MM.1S (cell line): ENCODE results near the gene SESN2.

ENCODE experiments used
- DNase-seq: peaks from one replicate; pipeline ENCODE4 v3.0.0-alpha.2; 2015
- H2AFZ ChIP-seq: fragments of 300-600 bp; sonication (generic); 2 replicates; pipeline ENCODE4 v1.6.0; 2016; ENCODE audit warnings: antibody characterized with exemption, low read length
- H3F3A ChIP-seq: fragments of 300-600 bp; sonication (generic); 2 replicates; pipeline ENCODE4 v1.6.1; 2016; ENCODE audit warnings: mild to moderate bottlenecking, antibody characterized with exemption, low read length, moderate library complexity, mixed read lengths; ENCODE audit not compliant: insufficient read depth
- H3K27ac ChIP-seq: fragments of 300-600 bp; sonication (generic); 2 replicates; pipeline ENCODE4 v1.5.1; 2016; ENCODE audit warnings: mild to moderate bottlenecking, low read length
- H3K27me3 ChIP-seq: fragments of 300-600 bp; sonication (generic); replicated peaks from 2 replicates; pipeline ENCODE4 v1.6.0; 2016; ENCODE audit warnings: low read length; ENCODE audit not compliant: insufficient read depth
- H3K36me3 ChIP-seq: fragments of 300-600 bp; sonication (generic); replicated peaks from 2 replicates; pipeline ENCODE4 v1.6.1; 2016; ENCODE audit warnings: mild to moderate bottlenecking, low read length, mixed read lengths; ENCODE audit not compliant: insufficient read depth
- H3K4me1 ChIP-seq: fragments of 300-600 bp; sonication (generic); 2 replicates; pipeline ENCODE4 v1.6.1; 2016; ENCODE audit warnings: low read length, mixed read lengths
- H3K4me2 ChIP-seq: fragments of 300-600 bp; sonication (generic); 2 replicates; pipeline ENCODE4 v1.6.0; 2016; ENCODE audit warnings: low read depth, low read length
- H3K4me3 ChIP-seq: fragments of 300-600 bp; sonication (generic); 2 replicates; pipeline ENCODE4 v1.5.1; 2016; ENCODE audit warnings: low read length, mixed read lengths
- H3K79me2 ChIP-seq: fragments of 300-600 bp; sonication (generic); 2 replicates; pipeline ENCODE4 v1.6.1; 2016; ENCODE audit warnings: mixed run types, low read length, mixed read lengths
- H3K9ac ChIP-seq: fragments of 300-600 bp; sonication (generic); 2 replicates; pipeline ENCODE4 v1.6.1; 2016; ENCODE audit warnings: low read length, mixed read lengths
- H3K9me2 ChIP-seq: fragments of 300-600 bp; sonication (generic); replicated peaks from 2 replicates; pipeline ENCODE4 v1.6.1; 2016; ENCODE audit warnings: mild to moderate bottlenecking, low read length, mixed read lengths; ENCODE audit not compliant: insufficient read depth
- H3K9me3 ChIP-seq: fragments of 300-600 bp; sonication (generic); replicated peaks from 2 replicates; pipeline ENCODE4 v1.6.1; 2016; ENCODE audit warnings: mild to moderate bottlenecking, low read length, mixed read lengths; ENCODE audit not compliant: insufficient read depth
- H4K20me1 ChIP-seq: fragments of 300-600 bp; sonication (generic); 2 replicates; pipeline ENCODE4 v1.6.1; 2016; ENCODE audit warnings: mild to moderate bottlenecking, low read length, moderate library complexity, mixed read lengths; ENCODE audit not compliant: insufficient read depth
- EZH2phosphoT487 ChIP-seq: fragments of 300-600 bp; sonication (generic); IDR thresholded peaks from 2 replicates; pipeline ENCODE4 v1.6.1; 2018; ENCODE audit warnings: antibody characterized with exemption, low read length

SESN2 gene

DNA sequence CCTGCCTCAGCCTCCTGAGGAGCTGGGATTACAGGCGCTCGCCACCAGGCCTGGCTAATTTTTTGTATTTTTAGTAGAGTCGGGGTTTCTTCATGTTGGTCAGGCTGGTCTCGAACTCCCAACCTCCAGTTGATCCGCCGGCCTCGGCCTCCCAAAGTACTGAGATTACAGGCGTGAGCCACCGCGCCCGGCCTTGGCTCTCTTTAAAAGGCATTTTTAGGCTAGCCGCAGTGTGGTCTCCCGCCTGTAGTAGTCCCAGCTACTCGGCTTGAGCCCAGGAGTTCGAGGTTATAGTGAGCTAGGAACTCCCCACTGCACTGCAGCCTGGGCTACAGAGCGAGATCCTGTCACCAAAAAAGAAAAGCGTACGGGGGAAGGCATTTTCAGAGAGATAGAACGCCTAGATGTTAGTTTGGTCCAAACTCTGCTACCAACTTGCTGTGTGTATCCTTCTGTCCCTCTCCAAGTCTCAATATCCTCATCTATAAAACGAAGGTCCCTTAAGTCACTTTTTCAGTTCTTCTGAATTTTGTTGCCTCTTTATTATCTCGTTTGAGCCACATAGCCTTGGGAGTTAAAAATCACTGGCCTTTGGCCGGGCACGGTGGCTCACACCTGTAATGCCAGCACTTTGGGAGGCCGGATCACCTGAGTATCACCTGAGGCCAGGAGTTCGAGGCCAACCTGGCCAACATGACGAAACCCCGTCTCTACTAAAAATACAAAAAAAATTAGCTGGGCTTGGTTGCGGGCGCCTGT lies 70.3 kb downstream of the SESN2 start:
- peak; percentile 35 for DNase-seq
- Histone ChIP-seq H2AFZ (peak overlapping the region; percentile 47), H3K9me2 (no peaks in the 10 kb centered on the region), H3K27me3 (no peaks in the 10 kb centered on the region), H3K36me3 (no peaks in the 10 kb centered on the region), H3K27ac (peak overlapping the region; percentile 86; the same call in 1 of the 2 replicates), H4K20me1 (no peaks in the 10 kb centered on the region), H3K4me1 (peaks cover 3% of the 10 kb centered on the region; the same call in 1 of the 2 replicates), H3K9ac (peak overlapping the region; percentile 82), H3K4me3 (peak overlapping the region; percentile 70), H3K79me2 (peaks cover 6% of the 10 kb centered on the region), H3F3A (peaks cover 8% of the 10 kb centered on the region), H3K9me3 (no peaks in the 10 kb centered on the region), H3K4me2 (peak overlapping the region; percentile 85)
- no peak for TF ChIP-seq EZH2phosphoT487
